ENCODE data around the gene RNF220. TPM values are rescaled to one million over a fixed set of nuclear protein-coding genes. Genes with fewer than 3 reads are reported as not detected.

Gene RNF220
- total and polyA plus RNA-seq, 2 experiments from 2014 or later, result 47.4 to 123 TPM

DNA sequence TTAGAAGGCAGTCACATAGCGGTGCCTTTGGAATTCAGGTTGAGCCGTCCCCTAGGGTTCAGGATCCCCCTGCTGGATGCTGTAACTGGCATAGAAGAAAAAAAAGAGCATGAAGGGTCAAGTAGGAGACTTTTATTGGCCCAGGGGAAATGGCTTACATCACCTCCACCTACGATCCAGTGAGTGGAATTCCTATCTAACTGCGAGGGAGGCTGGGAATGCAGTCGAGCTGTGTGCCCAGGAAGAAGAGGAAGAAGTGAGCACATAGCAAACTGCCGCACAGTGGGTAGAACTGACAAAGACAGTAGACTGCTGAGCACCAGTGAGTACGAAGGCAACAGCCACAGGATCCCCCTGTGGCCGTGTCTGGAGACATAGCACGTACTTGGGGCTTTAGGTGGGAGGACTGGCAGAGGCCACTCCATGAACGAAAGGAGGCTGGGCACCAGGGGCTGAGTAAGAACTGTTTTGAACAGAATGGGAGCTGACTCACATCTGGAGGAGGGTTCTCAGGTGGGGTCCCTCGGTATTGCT lies 79.2 kb downstream of the RNF220 start:
- Histone ChIP-seq H3F3A (ENCODE audit: insufficient read depth) (no peaks in the 10 kb centered on the region), H3K4me2 (ENCODE audit: unreplicated experiment) (peak overlapping the region; percentile 41), H3K9ac (no peak overlapping the region), H3K27me3 (replicated peaks; ENCODE audit: insufficient read depth) (peaks cover 34% of the 10 kb centered on the region), H3K36me3 (ENCODE audit: low read depth) (no peaks in the 10 kb centered on the region), H3K9me3 (ENCODE audit: low read depth) (no peaks in the 10 kb centered on the region), H3K4me3 (no peak overlapping the region), H3K79me2 (ENCODE audit: insufficient read depth) (no peaks in the 10 kb centered on the region), H3K9me2 (ENCODE audit: insufficient read depth) (no peaks in the 10 kb centered on the region), H2AFZ (no peak overlapping the region), H4K20me1 (ENCODE audit: insufficient read depth) (no peaks in the 10 kb centered on the region), H3K27ac (no peak overlapping the region), H3K4me1 (ENCODE audit: insufficient read depth) (peaks cover 23% of the 10 kb centered on the region)
- no peak for TF ChIP-seq EZH2phosphoT487 (IDR thresholded peaks at IDR 0.05; ENCODE audit: insufficient read depth, low read depth)
- TF ChIP-seq EZH2 (IDR thresholded peaks at IDR 0.05; ENCODE audit: insufficient read depth, poor library complexity, severe bottlenecking), result no peak
- 31 to 32% methylated on average over 11 of the region's 11 CpGs for WGBS, 2 experiments (ENCODE audit: low coverage in 1 of 2, low lambda C conversion rate in 2 of 2, missing lambda C conversion rate in 2 of 2)
- in situ Hi-C loops (cut with MboI), result no loop called here
- DNase-seq, result peak; percentile 58

DNA sequence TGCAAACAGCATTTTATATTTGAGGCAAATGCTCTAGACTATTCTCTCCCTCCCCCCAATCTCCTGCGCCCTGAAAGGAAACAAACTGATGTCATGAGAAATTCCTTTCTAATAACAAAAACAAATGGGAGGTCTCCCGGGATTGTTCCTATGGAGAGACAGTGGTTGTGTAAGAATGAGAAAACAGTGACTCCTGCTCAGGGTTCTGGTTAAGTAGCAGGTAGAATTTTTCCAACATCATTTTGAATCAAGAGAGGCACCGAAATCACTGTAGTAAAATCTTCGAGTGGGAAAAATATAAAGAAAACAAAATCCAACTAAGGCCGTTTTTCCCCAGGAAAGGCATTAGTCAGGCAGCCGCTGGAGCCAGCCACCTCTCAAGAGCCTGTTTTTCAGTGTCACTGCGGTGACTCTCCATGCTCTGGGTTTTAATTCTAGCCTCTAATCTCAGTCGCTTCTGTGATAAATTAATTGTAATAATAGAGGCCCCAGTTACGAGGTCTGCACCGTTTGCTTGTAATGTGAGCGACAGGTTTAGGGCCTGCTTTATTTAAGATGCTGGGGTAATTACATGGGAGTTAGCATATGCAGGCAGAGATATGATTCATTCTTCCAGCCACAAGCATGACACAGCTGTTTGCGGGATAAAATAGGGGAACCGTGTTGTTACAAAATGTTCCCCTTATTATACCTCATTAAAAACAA lies 80.3 kb downstream of the RNF220 start:
- Histone ChIP-seq H3K9me3 (ENCODE audit: low read depth) (no peaks in the 10 kb centered on the region), H3K27ac (0 out of 2 replicates have a peak overlapping the region, but pooled peaks have one; percentile 11), H3K9ac (0 out of 2 replicates have a peak overlapping the region, but pooled peaks have one; percentile 6), H3K9me2 (ENCODE audit: insufficient read depth) (no peaks in the 10 kb centered on the region), H3K4me3 (no peak overlapping the region), H3K36me3 (ENCODE audit: low read depth) (no peaks in the 10 kb centered on the region), H3K4me1 (ENCODE audit: insufficient read depth) (peaks cover 23% of the 10 kb centered on the region), H3K27me3 (replicated peaks; ENCODE audit: insufficient read depth) (peaks cover 23% of the 10 kb centered on the region), H3K79me2 (ENCODE audit: insufficient read depth) (no peaks in the 10 kb centered on the region), H3F3A (ENCODE audit: insufficient read depth) (no peaks in the 10 kb centered on the region), H4K20me1 (ENCODE audit: insufficient read depth) (no peaks in the 10 kb centered on the region), H3K4me2 (ENCODE audit: unreplicated experiment) (peak overlapping the region; percentile 28), H2AFZ (no peak overlapping the region)
- TF ChIP-seq EZH2 (IDR thresholded peaks at IDR 0.05; ENCODE audit: insufficient read depth, poor library complexity, severe bottlenecking) (no peak), EZH2phosphoT487 (IDR thresholded peaks at IDR 0.05; ENCODE audit: insufficient read depth, low read depth) (0 out of 2 replicates have a peak, but pooled peaks have one; percentile 29)
- 44 to 48% methylated on average over 13 of the region's 13 CpGs for WGBS, 2 experiments (ENCODE audit: low coverage in 1 of 2, low lambda C conversion rate in 2 of 2, missing lambda C conversion rate in 2 of 2)
- in situ Hi-C loops (cut with MboI), result no loop called here
- peak; percentile 78 for DNase-seq

DNA sequence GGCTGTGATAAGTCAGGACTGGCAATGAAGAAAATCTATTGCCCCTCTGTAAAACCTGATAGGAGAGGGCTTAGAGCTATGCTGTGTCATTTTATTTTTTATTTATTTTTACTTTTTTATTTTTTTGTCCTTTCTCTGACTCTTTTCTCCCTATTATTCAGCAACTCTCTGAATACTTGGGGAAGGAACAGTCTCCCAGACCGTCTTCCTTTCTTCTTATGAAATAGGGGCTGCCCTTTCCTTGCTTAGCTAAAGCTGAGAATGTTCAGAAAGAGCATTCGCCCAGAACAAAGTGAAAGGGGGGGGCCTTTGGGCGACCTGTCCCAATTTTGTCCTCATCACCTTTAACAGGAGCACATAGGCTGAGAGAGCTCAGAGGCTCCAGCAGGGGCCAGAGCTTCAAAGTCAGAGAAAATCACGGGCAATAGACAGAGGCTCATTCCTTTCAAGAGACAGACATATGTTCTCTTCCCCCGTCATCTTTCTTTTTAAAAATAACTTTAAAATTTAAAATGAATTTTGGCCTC lies 80.9 kb downstream of the RNF220 start:
- no peaks in the 10 kb centered on the region for H3K36me3 ChIP-seq (ENCODE audit: low read depth)
- in situ Hi-C loops (cut with MboI), result no loop called here
- TF ChIP-seq EZH2 (IDR thresholded peaks at IDR 0.05; ENCODE audit: insufficient read depth, poor library complexity, severe bottlenecking), result no peak
- TF ChIP-seq EZH2phosphoT487 (IDR thresholded peaks at IDR 0.05; ENCODE audit: insufficient read depth, low read depth), result 0 out of 2 replicates have a peak, but pooled peaks have one; percentile 4
- H3K4me2 ChIP-seq (ENCODE audit: unreplicated experiment), result no peak overlapping the region
- no peaks in the 10 kb centered on the region for H4K20me1 ChIP-seq (ENCODE audit: insufficient read depth)
- no peaks in the 10 kb centered on the region for H3K9me3 ChIP-seq (ENCODE audit: low read depth)
- H3K4me3 ChIP-seq, result no peak overlapping the region
- no peaks in the 10 kb centered on the region for H3K9me2 ChIP-seq (ENCODE audit: insufficient read depth)
- WGBS, 2 experiments (ENCODE audit: low coverage in 1 of 2, low lambda C conversion rate in 2 of 2, missing lambda C conversion rate in 2 of 2), result 27 to 30% methylated on average over 5 of the region's 5 CpGs
- peaks cover 18% of the 10 kb centered on the region; the same call in 1 of the 2 replicates for H3K27me3 ChIP-seq (replicated peaks; ENCODE audit: insufficient read depth)
- no peaks in the 10 kb centered on the region for H3K79me2 ChIP-seq (ENCODE audit: insufficient read depth)
- no peak for DNase-seq
- peaks cover 23% of the 10 kb centered on the region for H3K4me1 ChIP-seq (ENCODE audit: insufficient read depth)
- no peak overlapping the region for H3K27ac ChIP-seq
- H2AFZ ChIP-seq, result no peak overlapping the region
- no peaks in the 10 kb centered on the region for H3F3A ChIP-seq (ENCODE audit: insufficient read depth)
- H3K9ac ChIP-seq, result no peak overlapping the region

DNA sequence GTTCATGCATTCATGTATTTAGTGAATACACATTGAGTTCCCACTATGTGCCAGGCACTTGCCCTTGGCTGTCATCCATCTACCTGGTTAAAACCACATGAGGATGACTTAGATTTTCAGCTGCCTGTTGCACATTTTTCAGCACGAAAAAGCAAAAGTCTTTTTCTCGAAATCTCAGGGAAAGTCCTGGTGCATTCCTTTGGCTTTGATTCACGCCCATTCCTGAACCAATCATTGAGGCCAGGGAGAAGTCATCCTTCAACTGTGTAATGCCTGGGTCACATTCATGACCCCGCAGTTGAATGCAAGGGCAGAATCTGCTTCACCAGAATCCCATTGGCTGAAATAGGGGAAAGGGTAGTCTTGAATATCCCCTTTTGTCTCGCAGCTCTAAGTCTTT lies 84.4 kb downstream of the RNF220 start:
- H3K79me2 ChIP-seq (ENCODE audit: insufficient read depth), result no peaks in the 10 kb centered on the region
- no peaks in the 10 kb centered on the region for H3F3A ChIP-seq (ENCODE audit: insufficient read depth)
- WGBS, 2 experiments (ENCODE audit: low coverage in 1 of 2, low lambda C conversion rate in 2 of 2, missing lambda C conversion rate in 2 of 2), result 22 to 23% methylated on average over 5 of the region's 5 CpGs
- peaks cover 16% of the 10 kb centered on the region for H3K4me1 ChIP-seq (ENCODE audit: insufficient read depth)
- peak; percentile 29 for DNase-seq
- no peak overlapping the region for H2AFZ ChIP-seq
- no peaks in the 10 kb centered on the region for H3K36me3 ChIP-seq (ENCODE audit: low read depth)
- in situ Hi-C loops (cut with MboI), result no loop called here
- H3K9ac ChIP-seq, result no peak overlapping the region
- no peak overlapping the region for H3K27ac ChIP-seq
- peaks cover 14% of the 10 kb centered on the region for H3K27me3 ChIP-seq (replicated peaks; ENCODE audit: insufficient read depth)
- TF ChIP-seq EZH2phosphoT487 (IDR thresholded peaks at IDR 0.05; ENCODE audit: insufficient read depth, low read depth) (no peak), EZH2 (IDR thresholded peaks at IDR 0.05; ENCODE audit: insufficient read depth, poor library complexity, severe bottlenecking) (no peak)
- H3K9me2 ChIP-seq (ENCODE audit: insufficient read depth), result no peaks in the 10 kb centered on the region
- no peak overlapping the region for H3K4me2 ChIP-seq (ENCODE audit: unreplicated experiment)
- H3K4me3 ChIP-seq, result no peak overlapping the region
- H3K9me3 ChIP-seq (ENCODE audit: low read depth), result no peaks in the 10 kb centered on the region
- no peaks in the 10 kb centered on the region for H4K20me1 ChIP-seq (ENCODE audit: insufficient read depth)
